MM.1S (cell line): Measurements from ENCODE around the gene ADNP.

ENCODE experiments used
- DNase-seq: peaks from one replicate; pipeline ENCODE4 v3.0.0-alpha.2; 2015
- H2AFZ ChIP-seq: fragments of 300-600 bp; sonication (generic); 2 replicates; pipeline ENCODE4 v1.6.0; 2016; ENCODE audit warnings: antibody characterized with exemption, low read length
- H3F3A ChIP-seq: fragments of 300-600 bp; sonication (generic); 2 replicates; pipeline ENCODE4 v1.6.1; 2016; ENCODE audit warnings: mild to moderate bottlenecking, antibody characterized with exemption, low read length, moderate library complexity, mixed read lengths; ENCODE audit not compliant: insufficient read depth
- H3K27ac ChIP-seq: fragments of 300-600 bp; sonication (generic); 2 replicates; pipeline ENCODE4 v1.5.1; 2016; ENCODE audit warnings: mild to moderate bottlenecking, low read length
- H3K27me3 ChIP-seq: fragments of 300-600 bp; sonication (generic); replicated peaks from 2 replicates; pipeline ENCODE4 v1.6.0; 2016; ENCODE audit warnings: low read length; ENCODE audit not compliant: insufficient read depth
- H3K36me3 ChIP-seq: fragments of 300-600 bp; sonication (generic); replicated peaks from 2 replicates; pipeline ENCODE4 v1.6.1; 2016; ENCODE audit warnings: mild to moderate bottlenecking, low read length, mixed read lengths; ENCODE audit not compliant: insufficient read depth
- H3K4me1 ChIP-seq: fragments of 300-600 bp; sonication (generic); 2 replicates; pipeline ENCODE4 v1.6.1; 2016; ENCODE audit warnings: low read length, mixed read lengths
- H3K4me2 ChIP-seq: fragments of 300-600 bp; sonication (generic); 2 replicates; pipeline ENCODE4 v1.6.0; 2016; ENCODE audit warnings: low read depth, low read length
- H3K4me3 ChIP-seq: fragments of 300-600 bp; sonication (generic); 2 replicates; pipeline ENCODE4 v1.5.1; 2016; ENCODE audit warnings: low read length, mixed read lengths
- H3K79me2 ChIP-seq: fragments of 300-600 bp; sonication (generic); 2 replicates; pipeline ENCODE4 v1.6.1; 2016; ENCODE audit warnings: mixed run types, low read length, mixed read lengths
- H3K9ac ChIP-seq: fragments of 300-600 bp; sonication (generic); 2 replicates; pipeline ENCODE4 v1.6.1; 2016; ENCODE audit warnings: low read length, mixed read lengths
- H3K9me2 ChIP-seq: fragments of 300-600 bp; sonication (generic); replicated peaks from 2 replicates; pipeline ENCODE4 v1.6.1; 2016; ENCODE audit warnings: mild to moderate bottlenecking, low read length, mixed read lengths; ENCODE audit not compliant: insufficient read depth
- H3K9me3 ChIP-seq: fragments of 300-600 bp; sonication (generic); replicated peaks from 2 replicates; pipeline ENCODE4 v1.6.1; 2016; ENCODE audit warnings: mild to moderate bottlenecking, low read length, mixed read lengths; ENCODE audit not compliant: insufficient read depth
- H4K20me1 ChIP-seq: fragments of 300-600 bp; sonication (generic); 2 replicates; pipeline ENCODE4 v1.6.1; 2016; ENCODE audit warnings: mild to moderate bottlenecking, low read length, moderate library complexity, mixed read lengths; ENCODE audit not compliant: insufficient read depth
- EZH2 ChIP-seq: fragments of 300-600 bp; sonication (generic); optimal IDR thresholded peaks from 2 replicates; pipeline ENCODE3; 2017; ENCODE audit warnings: low read depth, mild to moderate bottlenecking, antibody characterized with exemption, low read length, mixed read lengths
- EZH2phosphoT487 ChIP-seq: fragments of 300-600 bp; sonication (generic); IDR thresholded peaks from 2 replicates; pipeline ENCODE4 v1.6.1; 2018; ENCODE audit warnings: antibody characterized with exemption, low read length
- TF ChIP-seq, protein P1 (sequence below): fragments of 300-600 bp; sonication (generic); IDR thresholded peaks from 2 replicates; pipeline ENCODE4 v1.5.1; 2016; ENCODE audit warnings: antibody characterized with exemption, low read length, mixed read lengths

Gene ADNP

DNA sequence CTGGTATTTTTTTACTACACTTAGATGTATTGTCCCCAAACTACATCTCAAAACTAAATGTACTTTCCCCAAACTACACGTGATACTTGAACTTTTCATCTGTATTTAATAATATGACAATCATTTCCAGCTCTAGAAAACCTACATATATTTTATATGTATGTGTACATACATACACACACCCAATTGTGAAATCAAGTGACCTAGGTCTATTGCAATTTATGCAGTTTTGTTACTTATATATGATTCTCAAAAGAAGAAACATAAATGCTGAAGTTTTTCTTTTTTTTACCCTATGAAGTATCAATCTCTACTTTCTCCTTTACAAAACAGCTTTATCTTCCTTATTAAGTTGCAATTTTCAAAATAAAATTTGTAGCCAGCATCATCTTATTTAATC, 4.7 kb downstream of the ADNP start:
- Histone ChIP-seq H3F3A (0 out of 2 replicates have a peak, but pooled peaks cover 5% of the 10 kb centered on the region), H3K79me2 (peaks cover 90% of the 10 kb centered on the region), H2AFZ (no peak overlapping the region), H3K9ac (no peak overlapping the region), H3K4me1 (peaks cover 8% of the 10 kb centered on the region), H3K9me2 (no peaks in the 10 kb centered on the region), H3K27ac (no peak overlapping the region), H3K4me2 (no peak overlapping the region), H4K20me1 (peaks cover 55% of the 10 kb centered on the region), H3K36me3 (no peaks in the 10 kb centered on the region; the same call in 1 of the 2 replicates), H3K9me3 (no peaks in the 10 kb centered on the region), H3K27me3 (no peaks in the 10 kb centered on the region), H3K4me3 (no peak overlapping the region)
- TF ChIP-seq, protein P1, sequence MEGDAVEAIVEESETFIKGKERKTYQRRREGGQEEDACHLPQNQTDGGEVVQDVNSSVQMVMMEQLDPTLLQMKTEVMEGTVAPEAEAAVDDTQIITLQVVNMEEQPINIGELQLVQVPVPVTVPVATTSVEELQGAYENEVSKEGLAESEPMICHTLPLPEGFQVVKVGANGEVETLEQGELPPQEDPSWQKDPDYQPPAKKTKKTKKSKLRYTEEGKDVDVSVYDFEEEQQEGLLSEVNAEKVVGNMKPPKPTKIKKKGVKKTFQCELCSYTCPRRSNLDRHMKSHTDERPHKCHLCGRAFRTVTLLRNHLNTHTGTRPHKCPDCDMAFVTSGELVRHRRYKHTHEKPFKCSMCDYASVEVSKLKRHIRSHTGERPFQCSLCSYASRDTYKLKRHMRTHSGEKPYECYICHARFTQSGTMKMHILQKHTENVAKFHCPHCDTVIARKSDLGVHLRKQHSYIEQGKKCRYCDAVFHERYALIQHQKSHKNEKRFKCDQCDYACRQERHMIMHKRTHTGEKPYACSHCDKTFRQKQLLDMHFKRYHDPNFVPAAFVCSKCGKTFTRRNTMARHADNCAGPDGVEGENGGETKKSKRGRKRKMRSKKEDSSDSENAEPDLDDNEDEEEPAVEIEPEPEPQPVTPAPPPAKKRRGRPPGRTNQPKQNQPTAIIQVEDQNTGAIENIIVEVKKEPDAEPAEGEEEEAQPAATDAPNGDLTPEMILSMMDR, result no peak
- TF ChIP-seq EZH2phosphoT487 (no peak), EZH2 (no peak)
- no peak for DNase-seq

DNA sequence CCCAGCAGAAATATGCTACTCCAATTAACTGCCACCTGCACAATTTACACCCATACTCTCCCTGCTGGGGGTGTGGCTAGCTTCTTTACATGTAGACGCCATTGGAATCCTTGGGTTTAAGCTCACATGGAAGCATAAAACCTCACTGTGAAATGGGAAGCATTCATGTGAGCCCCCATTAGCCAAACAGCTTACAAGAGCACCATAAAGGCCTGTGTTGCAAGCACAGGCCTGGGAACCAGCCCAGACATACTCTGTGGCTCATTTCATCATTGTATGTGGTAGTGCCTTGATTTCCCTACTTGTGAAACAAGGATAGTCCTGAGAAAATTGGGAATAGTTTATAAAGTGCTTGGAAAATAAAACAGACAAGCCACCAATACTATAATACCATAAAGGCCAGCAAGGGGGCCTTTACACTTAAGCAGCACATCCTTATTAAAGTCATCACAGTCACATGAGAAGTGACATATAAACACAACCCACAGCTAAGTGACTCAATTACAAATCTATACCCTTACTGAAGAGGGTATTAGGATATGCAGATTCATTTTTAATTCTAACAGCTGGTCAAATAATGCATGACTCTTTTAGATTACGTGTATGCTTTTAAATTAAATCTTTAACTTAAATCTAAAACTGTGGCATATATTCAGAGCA, 6.8 kb downstream of the ADNP start:
- Histone ChIP-seq H3K27me3 (no peaks in the 10 kb centered on the region), H3F3A (no peaks in the 10 kb centered on the region), H3K36me3 (no peaks in the 10 kb centered on the region; the same call in 1 of the 2 replicates), H3K9me2 (no peaks in the 10 kb centered on the region), H3K27ac (no peak overlapping the region), H3K9me3 (no peaks in the 10 kb centered on the region), H3K4me2 (no peak overlapping the region), H4K20me1 (peaks cover 64% of the 10 kb centered on the region), H3K4me1 (peaks cover 8% of the 10 kb centered on the region), H3K4me3 (no peak overlapping the region), H2AFZ (no peak overlapping the region), H3K79me2 (peaks cover 100% of the 10 kb centered on the region), H3K9ac (no peak overlapping the region)
- DNase-seq, result no peak
- TF ChIP-seq EZH2 (no peak), EZH2phosphoT487 (no peak)
- TF ChIP-seq, protein P1, result no peak

DNA sequence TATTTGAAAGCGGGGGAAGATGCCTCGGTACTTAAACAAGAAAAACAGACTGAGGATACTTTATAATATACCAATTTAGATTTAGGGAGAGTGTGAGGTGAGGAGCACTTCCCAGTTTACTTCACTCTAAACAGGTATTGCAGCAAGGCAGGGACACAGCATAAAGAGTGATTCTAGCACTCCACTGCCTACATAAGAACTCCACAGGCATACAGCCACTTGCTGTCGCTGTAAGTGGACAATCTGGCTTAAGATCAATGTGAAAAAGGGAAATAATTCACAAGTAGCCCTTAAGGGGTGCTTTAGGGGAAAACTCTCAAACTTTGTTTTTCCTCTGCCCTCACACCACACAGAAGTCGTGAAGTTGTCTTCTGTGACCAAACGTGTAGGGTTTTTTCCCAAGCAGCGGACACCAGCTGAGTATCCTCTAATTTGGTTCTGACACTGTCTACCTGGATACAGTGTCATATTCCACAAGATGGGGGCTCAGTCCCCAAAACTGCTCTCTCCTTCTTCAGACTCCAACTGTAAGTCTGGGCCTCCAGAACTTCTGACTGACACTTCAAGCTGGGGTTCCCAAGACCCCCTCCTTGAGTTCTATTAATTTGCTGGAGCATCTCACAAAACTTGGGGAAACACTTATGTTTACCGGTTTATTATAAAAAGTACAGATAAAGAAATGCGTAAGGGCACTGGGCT, 9.3 kb downstream of the ADNP start:
- Histone ChIP-seq H2AFZ (no peak overlapping the region), H3K79me2 (peaks cover 100% of the 10 kb centered on the region), H3F3A (no peaks in the 10 kb centered on the region), H3K9me3 (no peaks in the 10 kb centered on the region), H3K4me2 (no peak overlapping the region), H3K9ac (no peak overlapping the region), H3K36me3 (peaks cover 2% of the 10 kb centered on the region; the same call in 1 of the 2 replicates), H3K27me3 (no peaks in the 10 kb centered on the region), H3K9me2 (no peaks in the 10 kb centered on the region), H3K27ac (no peak overlapping the region), H3K4me3 (no peak overlapping the region), H3K4me1 (peaks cover 3% of the 10 kb centered on the region; the same call in 1 of the 2 replicates), H4K20me1 (peaks cover 68% of the 10 kb centered on the region)
- no peak for TF ChIP-seq EZH2phosphoT487
- TF ChIP-seq EZH2, result no peak
- TF ChIP-seq, protein P1, result no peak
- DNase-seq, result no peak
